Hematopoietic multipotent progenitor cell treated with erythropoietin and hydrocortisone succinate and interleukin-3 and kit ligand, for 6 days (in vitro differentiated cells): ENCODE data around the gene GRAMD2B.
"Not testable (repeated sequence)": the region's sequence is repeated elsewhere in the genome, so short reads cannot be mapped to it uniquely, and the experiment has no call there.

Source experiments
- DNase-seq: peaks from one replicate; pipeline ENCODE4 v3.0.0-alpha.2; 2015

GRAMD2B gene

GRCh38 chr5:126414874-126415502 is 8.2 kb upstream of the GRAMD2B start:
- no peak for DNase-seq

GRCh38 chr5:126415789-126416188 is 7.4 kb upstream of the GRAMD2B start:
- no peak for DNase-seq

GRCh38 chr5:126416266-126416925 is 6.8 kb upstream of the GRAMD2B start:
- no peak for DNase-seq

- DNase-seq, result no peak
Observed at GRCh38 chr5:126417178-126417577, 6.0 kb upstream of the GRAMD2B start.

- DNase-seq, result no peak
Observed at GRCh38 chr5:126419102-126419501, 4.1 kb upstream of the GRAMD2B start.

GRCh38 chr5:126428421-126428820 is 5.2 kb downstream of the GRAMD2B start:
- no peak for DNase-seq

- no peak for DNase-seq
Observed at GRCh38 chr5:126430631-126431030, 7.4 kb downstream of the GRAMD2B start.

- DNase-seq, result no peak
Observed at GRCh38 chr5:126433701-126434100, 10.5 kb downstream of the GRAMD2B start.

GRCh38 chr5:126435261-126435660 is 12.1 kb downstream of the GRAMD2B start:
- no peak for DNase-seq

GRCh38 chr5:126435714-126436113 is 12.5 kb downstream of the GRAMD2B start:
- DNase-seq, result no peak

GRCh38 chr5:126437721-126438120 is 14.5 kb downstream of the GRAMD2B start:
- DNase-seq, result no peak

GRCh38 chr5:126438267-126438666 is 15.1 kb downstream of the GRAMD2B start:
- DNase-seq, result no peak

- DNase-seq, result no peak
Observed at GRCh38 chr5:126438868-126439267, 15.7 kb downstream of the GRAMD2B start.

- DNase-seq, result not testable (repeated sequence)
Observed at GRCh38 chr5:126439724-126440123, 16.5 kb downstream of the GRAMD2B start.

GRCh38 chr5:126441230-126441629 is 18.0 kb downstream of the GRAMD2B start:
- DNase-seq, result no peak

GRCh38 chr5:126443374-126443851 is 20.2 kb downstream of the GRAMD2B start:
- no peak for DNase-seq

- no peak for DNase-seq
Observed at GRCh38 chr5:126444137-126444536, 20.9 kb downstream of the GRAMD2B start.

GRCh38 chr5:126445502-126446174 is 22.4 kb downstream of the GRAMD2B start:
- no peak for DNase-seq

GRCh38 chr5:126446498-126447224 is 23.5 kb downstream of the GRAMD2B start:
- DNase-seq, result no peak

- DNase-seq, result no peak
Observed at GRCh38 chr5:126448720-126449119, 25.5 kb downstream of the GRAMD2B start.

- DNase-seq, result peak; percentile 55
Observed at GRCh38 chr5:126449751-126450271, 26.6 kb downstream of the GRAMD2B start.

- peak; percentile 80 for DNase-seq
Observed at GRCh38 chr5:126450346-126450745, 27.1 kb downstream of the GRAMD2B start.

- DNase-seq, result no peak
Observed at GRCh38 chr5:126450907-126451306, 27.7 kb downstream of the GRAMD2B start.
